ENCODE data around the gene NUDT12. TPM values are rescaled to one million over a fixed set of nuclear protein-coding genes. Genes with fewer than 3 reads are reported as not detected.

Gene NUDT12
- total RNA-seq (2014; rRNA removed; shearing (Covaris generic)) = 15.1 and 15.5 TPM in 2 replicates
- 15.6 and 18.0 TPM in 2 replicates for polyA plus RNA-seq (2014; cell fraction: nucleus; rRNA removed)

DNA sequence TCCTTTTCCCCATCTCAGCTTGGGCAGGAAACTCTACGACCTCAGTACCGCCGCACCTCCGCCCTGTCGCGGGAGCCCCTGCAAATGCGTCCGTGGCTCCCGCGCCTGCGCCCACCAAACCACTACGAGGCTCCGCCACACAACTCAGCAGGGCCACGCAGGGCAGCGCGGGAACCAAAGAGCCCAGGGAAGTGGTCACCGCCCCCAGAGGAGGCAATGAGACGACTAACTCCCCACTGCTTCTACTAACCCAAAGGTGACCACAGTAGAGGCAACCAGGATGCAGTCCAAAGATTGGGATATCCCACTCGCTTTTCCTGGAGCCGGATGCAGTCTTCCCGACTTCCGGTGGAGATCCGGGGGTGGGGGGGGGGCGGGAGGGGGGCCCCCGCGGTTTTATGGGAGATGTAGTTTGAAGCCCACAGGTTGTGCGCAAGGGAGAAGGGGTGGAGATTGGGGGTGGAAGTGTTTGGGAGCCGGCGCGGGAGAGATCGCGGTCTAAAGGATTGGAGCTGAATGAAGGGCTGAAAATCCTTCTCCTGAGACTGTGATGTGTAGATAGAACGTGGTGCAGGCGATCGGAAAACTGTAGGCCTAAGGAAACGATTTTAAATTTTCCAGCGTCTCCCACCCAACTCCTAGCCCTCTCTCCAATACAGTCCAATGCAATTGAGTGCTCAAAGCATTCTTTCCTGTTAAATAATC lies at the start of gene NUDT12:
Gene NUDT12 (minus strand): TSS at position 337 of the 705 bp plus-strand sequence. CDS start 2,541 bp downstream, outside the sequence.
- DNase-seq (ENCODE audit: extremely low read depth, low read depth) = peak; percentile 43

DNA sequence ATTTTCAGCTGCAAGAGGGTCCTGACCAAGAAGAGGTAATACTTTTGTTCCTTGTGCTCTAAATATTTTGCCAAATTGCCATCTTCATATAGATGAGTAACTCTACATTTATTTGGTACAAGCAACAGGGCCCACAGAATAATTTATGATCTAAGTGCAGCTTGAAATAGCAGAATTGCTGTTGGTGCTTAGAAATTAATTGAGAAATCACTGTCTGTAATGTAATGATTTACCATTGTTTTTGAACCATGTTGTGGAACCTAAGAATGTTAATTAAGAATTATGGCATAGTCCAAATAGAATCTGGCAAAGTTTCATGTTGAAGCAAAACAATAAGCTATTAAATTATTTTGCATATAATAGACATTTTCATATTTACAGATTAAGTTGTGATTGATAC lies 44.8 kb upstream of the NUDT12 start:
- DNase-seq (ENCODE audit: extremely low read depth, low read depth) = no peak

GRCh38 chr5:103605277-103605676 lies 42.7 kb upstream of the NUDT12 start:
- DNase-seq (ENCODE audit: extremely low read depth, low read depth) = no peak

- DNase-seq (ENCODE audit: extremely low read depth, low read depth) = no peak
These were observed 39.8 kb upstream of the NUDT12 start for GRCh38 chr5:103602438-103602837.

DNA sequence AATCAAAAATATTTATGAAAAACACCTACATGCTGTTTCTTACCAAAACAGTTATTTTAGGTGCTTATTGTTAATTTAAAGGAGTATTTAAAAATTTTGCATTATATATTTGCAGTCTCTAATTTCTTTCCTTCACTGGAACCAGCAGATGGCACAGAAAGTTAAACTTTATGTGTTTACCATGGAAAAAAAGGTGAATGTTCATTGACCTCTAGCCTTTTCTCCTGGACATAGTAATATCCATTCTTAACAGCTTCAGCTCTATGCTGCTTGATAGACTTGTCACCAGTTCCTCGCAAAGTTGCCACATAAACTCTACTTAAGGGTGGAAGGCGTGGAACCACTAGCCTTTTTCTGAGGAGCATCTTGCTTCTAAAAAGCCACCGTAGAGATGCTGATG lies 38.7 kb upstream of the NUDT12 start:
- DNase-seq (ENCODE audit: extremely low read depth, low read depth) = no peak

- peak; percentile 24 for DNase-seq (ENCODE audit: extremely low read depth, low read depth)
These were observed 37.5 kb upstream of the NUDT12 start for GRCh38 chr5:103600086-103600485.

- DNase-seq (ENCODE audit: extremely low read depth, low read depth) = no peak
These were observed 36.5 kb upstream of the NUDT12 start for GRCh38 chr5:103598997-103599566.

DNA sequence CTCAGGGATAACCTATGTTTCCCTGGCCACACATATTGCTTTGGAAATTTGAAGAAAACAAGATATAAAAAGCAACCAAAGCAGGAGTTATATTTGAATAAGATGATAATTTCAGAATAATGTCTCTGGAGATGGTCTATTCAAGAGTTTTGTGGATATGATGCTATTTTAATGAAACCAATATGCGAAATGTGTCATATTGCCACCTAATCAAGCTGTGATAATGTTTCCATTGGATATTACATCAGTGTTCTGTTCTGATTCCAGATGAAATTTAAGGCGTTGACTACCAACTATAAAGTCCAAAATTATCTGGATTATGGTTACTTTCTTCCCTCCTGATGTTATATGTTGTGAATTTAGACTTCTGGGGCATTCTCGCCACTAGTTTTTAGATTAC lies 27.6 kb upstream of the NUDT12 start:
- no peak for DNase-seq (ENCODE audit: extremely low read depth, low read depth)

DNA sequence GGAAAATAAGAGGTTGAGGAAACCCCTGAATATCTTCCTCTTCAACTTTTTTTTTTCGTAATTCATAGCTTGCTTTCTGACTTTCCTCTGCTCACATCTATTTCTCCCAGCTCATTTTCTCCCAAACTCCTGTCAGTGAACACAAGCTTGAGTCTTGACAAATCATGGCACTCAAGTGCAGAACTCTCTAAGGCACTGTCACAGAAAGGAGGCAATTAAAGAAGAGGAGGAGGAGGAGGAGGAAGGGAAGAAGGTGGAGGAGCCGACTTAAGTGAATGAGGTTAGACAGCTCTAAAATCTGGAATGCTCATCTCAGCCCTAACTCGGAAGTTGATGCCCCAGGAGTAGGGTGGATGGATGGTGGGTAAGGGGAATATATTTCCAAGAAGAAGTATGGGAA lies 27.2 kb upstream of the NUDT12 start:
- no peak for DNase-seq (ENCODE audit: extremely low read depth, low read depth)

- DNase-seq (ENCODE audit: extremely low read depth, low read depth) = no peak
These were observed 26.8 kb upstream of the NUDT12 start for GRCh38 chr5:103589357-103589756.

DNA sequence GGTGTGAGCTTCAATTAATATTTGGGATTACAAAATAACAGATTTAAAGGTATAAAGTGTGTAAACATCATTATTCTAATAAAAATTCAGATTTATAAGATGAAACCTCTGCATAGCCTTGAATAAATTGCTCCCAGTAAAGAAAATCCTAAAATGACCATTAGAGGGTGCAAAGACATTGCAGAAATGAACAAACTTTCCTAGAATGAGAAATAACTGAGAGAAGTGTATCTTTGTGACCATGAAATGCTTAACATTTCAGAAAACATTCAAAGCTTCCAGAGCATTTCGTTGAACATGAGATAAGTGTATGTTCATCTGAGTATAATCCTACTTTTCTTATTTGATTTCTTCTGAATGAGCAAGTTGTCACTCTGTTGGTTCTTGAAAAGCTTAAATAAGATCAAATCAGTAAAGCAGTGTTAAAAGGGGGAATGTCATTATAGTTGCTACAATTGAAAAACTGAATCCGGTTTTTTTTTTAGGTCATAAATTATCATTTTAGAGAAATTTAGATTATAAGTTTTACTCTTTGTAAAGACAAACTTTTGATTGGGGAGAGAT lies 24.7 kb upstream of the NUDT12 start:
- DNase-seq (ENCODE audit: extremely low read depth, low read depth) = peak; percentile 33

GRCh38 chr5:103582364-103582763 lies 19.8 kb upstream of the NUDT12 start:
- DNase-seq (ENCODE audit: extremely low read depth, low read depth) = peak; percentile 62

DNA sequence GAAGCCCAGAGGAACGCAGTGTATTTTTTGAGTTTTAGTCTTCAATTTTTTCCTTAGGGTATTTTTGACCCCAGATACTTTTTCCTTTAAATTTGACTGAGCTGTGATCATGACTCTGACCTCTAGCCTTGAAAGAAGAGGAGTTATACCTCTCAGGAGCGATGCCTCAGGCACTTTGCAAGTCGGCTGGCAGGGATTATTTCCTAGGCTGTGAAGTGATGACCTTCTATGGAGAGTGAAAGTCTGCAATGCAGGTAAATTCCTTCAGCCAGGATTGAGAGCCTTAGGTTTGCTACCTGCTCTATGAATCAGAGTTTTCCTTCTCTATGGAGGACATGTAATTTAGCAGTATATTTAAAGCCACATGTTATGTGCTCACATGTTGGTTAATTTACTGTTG lies 10.8 kb upstream of the NUDT12 start:
- DNase-seq (ENCODE audit: extremely low read depth, low read depth) = no peak

DNA sequence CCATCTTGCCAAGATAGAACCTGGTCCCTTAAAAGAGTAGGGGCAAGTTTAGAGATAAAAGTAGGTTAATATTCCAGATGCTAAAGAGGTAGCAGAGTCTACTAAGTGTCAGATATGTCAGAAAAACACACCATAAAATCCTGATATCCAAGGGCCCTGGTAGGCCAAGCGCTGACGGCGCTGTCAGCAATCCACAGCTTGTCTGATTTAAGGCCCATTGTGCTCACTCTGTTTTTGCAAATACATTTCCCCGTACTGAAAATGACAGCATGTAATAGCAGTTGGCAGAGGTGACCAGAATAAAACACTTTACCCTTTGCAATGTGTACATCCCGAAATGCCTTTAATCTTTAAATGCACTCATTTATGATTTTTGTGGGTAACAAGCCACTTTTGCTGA lies 9.9 kb upstream of the NUDT12 start:
- DNase-seq (ENCODE audit: extremely low read depth, low read depth) = no peak

DNA sequence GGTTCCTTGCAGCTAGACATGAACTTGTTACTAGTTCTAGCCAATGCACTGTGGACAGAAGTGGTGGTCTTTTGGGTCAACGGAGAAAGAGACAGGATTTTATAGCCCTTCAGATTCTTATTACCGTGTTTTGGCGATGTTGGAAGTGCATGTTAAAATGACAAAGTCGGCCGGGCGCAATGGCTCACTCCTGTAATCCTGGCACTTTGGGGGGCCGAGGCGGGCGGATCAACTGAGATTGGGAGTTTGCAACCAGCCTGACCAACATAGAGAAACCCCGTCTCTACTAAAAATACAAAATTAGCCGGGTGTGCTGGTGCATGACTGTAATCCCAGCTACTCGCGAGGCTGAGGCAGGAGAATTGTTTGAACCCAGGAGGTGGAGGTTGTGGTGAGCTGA lies 9.1 kb upstream of the NUDT12 start:
- no peak for DNase-seq (ENCODE audit: extremely low read depth, low read depth)

DNA sequence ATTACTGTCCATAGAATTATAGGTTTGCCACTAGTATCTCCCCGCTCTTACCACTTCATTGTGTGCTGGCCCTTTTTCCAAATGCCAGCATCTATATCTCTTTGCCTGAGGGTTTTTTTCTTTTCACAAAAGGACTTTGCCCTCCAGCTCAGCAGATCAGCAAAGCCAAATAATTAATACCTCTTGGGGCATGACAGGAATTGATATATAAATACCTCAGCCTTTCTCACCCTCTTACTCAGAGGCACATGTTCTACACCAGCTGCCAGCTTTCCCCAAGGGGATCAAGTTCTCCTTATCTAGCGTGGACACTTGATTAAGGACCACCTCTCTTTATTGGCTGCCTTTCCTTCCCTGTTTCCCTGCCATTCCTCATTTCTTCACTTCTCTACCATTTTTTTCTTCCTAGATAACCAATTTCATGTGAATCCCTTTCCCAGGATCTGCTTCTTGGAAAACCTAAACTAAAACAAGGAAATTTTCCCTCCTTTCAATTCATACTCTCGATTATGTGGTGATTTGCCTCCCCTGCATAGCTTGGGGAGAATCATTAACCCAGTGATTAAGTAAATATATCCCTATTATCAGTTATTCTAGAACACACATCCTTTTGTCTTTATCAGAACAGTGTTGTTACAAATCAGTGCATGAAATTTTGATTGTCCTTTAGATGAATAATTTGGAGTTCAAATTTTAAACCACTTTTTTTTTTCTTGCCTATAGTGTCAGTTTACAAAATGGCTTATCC lies 6.9 kb upstream of the NUDT12 start:
- no peak for DNase-seq (ENCODE audit: extremely low read depth, low read depth)

- no peak for DNase-seq (ENCODE audit: extremely low read depth, low read depth)
These were observed 3.1 kb upstream of the NUDT12 start for GRCh38 chr5:103565719-103566118.

GRCh38 chr5:103561685-103562452 lies 720 bp downstream of the NUDT12 start:
- DNase-seq (ENCODE audit: extremely low read depth, low read depth) = no peak

- no peak for DNase-seq (ENCODE audit: extremely low read depth, low read depth)
These were observed 1.8 kb downstream of the NUDT12 start for GRCh38 chr5:103560826-103561225.

DNA sequence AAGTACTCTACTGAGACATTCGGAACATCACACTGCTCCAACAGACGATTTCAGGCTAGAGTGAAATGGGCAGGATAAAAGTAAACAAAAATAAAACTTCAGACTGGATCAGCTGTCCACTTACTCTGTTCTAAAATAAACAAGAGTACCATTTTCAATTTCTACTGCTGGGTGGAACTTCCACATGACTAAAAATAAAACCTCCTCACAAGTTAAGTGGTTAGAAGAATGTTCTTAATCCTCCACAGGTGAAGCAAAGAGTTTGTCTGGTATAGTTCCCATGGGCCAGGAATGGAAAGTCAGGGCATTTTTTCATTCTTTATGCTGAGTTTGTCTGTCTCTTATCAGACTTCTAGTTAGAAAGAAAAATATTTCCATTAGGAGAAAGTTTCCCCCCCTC lies 15.7 kb downstream of the NUDT12 start:
- no peak for DNase-seq (ENCODE audit: extremely low read depth, low read depth)

DNA sequence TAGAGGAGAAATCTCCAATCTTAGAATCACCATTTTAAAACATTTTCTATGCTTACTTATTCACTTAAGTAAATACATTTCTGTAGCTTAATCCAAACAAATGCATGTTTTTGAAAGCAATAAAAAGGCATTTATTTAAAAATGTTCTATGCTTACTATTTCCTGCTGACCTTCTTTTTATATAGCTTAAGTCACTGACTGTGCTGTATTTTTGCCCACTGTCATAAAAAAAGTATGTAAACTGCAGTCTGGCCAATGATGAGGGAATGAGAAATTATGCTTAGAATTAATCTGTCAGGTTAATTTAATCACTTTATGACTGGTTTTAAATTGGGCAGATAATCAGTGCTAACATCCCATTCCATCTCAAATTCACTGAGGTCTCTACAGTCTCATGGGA lies 20.1 kb downstream of the NUDT12 start:
- DNase-seq (ENCODE audit: extremely low read depth, low read depth) = no peak

Data from NCI-H460 (cell line).